ENCODE measurements around the gene DMXL1.

DMXL1 gene

GRCh38 chr5:119070828-119071560 lies at the start of gene DMXL1:
TSS of gene DMXL1 (plus strand) at chr5:119071087. CDS start at chr5:119071570, 483 bp downstream.
- DNase-seq (ENCODE audit: low read depth in 2 of 2): peak; percentile 91 to 94

- no peak for DNase-seq (ENCODE audit: low read depth in 2 of 2)
These were observed 49.6 kb upstream of the DMXL1 start for GRCh38 chr5:119021149-119021732.

- DNase-seq (ENCODE audit: low read depth in 2 of 2): no peak
These were observed 48.7 kb upstream of the DMXL1 start for GRCh38 chr5:119022017-119022745.

GRCh38 chr5:119022773-119023172 lies 48.1 kb upstream of the DMXL1 start:
- DNase-seq (ENCODE audit: low read depth in 2 of 2): no peak

GRCh38 chr5:119028575-119028974 lies 42.3 kb upstream of the DMXL1 start:
- DNase-seq (ENCODE audit: low read depth in 2 of 2): no peak

- no peak for DNase-seq (ENCODE audit: low read depth in 2 of 2)
These were observed 39.6 kb upstream of the DMXL1 start for GRCh38 chr5:119031011-119031886.

- DNase-seq (ENCODE audit: low read depth in 2 of 2): no peak
These were observed 39.0 kb upstream of the DMXL1 start for GRCh38 chr5:119031905-119032304.

- DNase-seq (ENCODE audit: low read depth in 2 of 2): no peak
These were observed 38.2 kb upstream of the DMXL1 start for GRCh38 chr5:119032656-119033055.

GRCh38 chr5:119033135-119033534 lies 37.8 kb upstream of the DMXL1 start:
- no peak for DNase-seq (ENCODE audit: low read depth in 2 of 2)

- no peak for DNase-seq (ENCODE audit: low read depth in 2 of 2)
These were observed 34.7 kb upstream of the DMXL1 start for GRCh38 chr5:119036101-119036762.

- no peak for DNase-seq (ENCODE audit: low read depth in 2 of 2)
These were observed 33.2 kb upstream of the DMXL1 start for GRCh38 chr5:119037496-119038215.

- no peak for DNase-seq (ENCODE audit: low read depth in 2 of 2)
These were observed 22.6 kb upstream of the DMXL1 start for GRCh38 chr5:119048246-119048645.

GRCh38 chr5:119049824-119050449 lies 20.9 kb upstream of the DMXL1 start:
- DNase-seq (ENCODE audit: low read depth in 2 of 2): no peak

- DNase-seq (ENCODE audit: low read depth in 2 of 2): no peak
These were observed 16.8 kb upstream of the DMXL1 start for GRCh38 chr5:119054101-119054500.

- DNase-seq (ENCODE audit: low read depth in 2 of 2): no peak
These were observed 15.6 kb upstream of the DMXL1 start for GRCh38 chr5:119055294-119055693.

GRCh38 chr5:119058979-119059529 lies 11.8 kb upstream of the DMXL1 start:
- no peak for DNase-seq (ENCODE audit: low read depth in 2 of 2)

- DNase-seq (ENCODE audit: low read depth in 2 of 2): no peak
These were observed 11.1 kb upstream of the DMXL1 start for GRCh38 chr5:119059740-119060255.

- no peak for DNase-seq (ENCODE audit: low read depth in 2 of 2)
These were observed 7.1 kb upstream of the DMXL1 start for GRCh38 chr5:119063579-119064379.

- no peak for DNase-seq (ENCODE audit: low read depth in 2 of 2)
These were observed 3.4 kb upstream of the DMXL1 start for GRCh38 chr5:119067450-119067849.

Data from stimulated activated CD8-positive, alpha-beta memory T cell treated with anti-CD3 and anti-CD28 coated beads, Interleukin-2, amount 100 ng/mL, for 48 hours (primary cell).